ENCODE results near the gene RPL22. TPM values are rescaled to one million over a fixed set of nuclear protein-coding genes. Genes with fewer than 3 reads are reported as not detected.

Gene RPL22
- total RNA-seq, 1 donor from 2014 or later, result 601 TPM

DNA sequence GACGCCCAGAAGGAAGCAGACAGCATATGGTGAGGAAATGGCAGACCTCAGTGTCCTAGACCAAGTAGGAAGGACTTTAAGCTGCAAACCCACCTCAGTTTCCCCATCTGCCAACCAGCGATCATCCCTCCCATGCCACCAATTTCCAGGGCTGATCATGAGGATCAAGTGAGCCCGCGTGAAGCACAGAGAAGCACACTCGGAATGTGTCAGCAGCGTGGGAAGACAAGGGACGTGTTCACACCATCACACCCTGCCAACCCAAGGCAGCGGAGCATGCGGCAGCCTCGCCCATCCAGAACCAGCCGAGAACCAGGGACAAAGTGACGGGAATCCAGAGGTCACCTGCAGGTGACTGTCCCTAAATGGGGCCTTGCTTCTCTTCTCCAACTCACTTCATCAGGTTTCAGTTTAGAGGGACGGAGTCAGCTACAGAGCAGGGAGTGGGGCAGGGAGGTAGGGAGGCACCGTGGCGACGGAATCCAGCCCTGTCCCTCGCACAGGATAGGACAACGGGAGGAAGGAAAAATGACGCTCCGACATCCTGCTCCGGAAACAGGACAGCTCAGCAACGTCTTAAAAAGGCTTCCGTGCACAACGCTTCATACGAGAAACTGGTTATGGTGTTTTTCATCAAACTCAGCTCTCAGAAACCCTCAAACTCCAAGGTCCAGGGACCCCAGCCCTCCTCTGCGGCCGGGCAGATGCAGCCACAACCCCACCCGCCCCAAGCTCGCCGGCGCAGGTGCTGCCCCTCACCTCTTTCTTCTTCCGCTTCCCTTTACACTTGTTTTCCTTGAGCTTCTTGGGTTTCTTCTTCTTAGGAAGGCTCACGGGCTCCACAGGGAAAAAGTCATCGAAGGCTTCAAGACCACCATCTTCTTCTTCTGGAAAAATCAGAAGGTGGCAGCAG lies 31.7 kb downstream of the RPL22 start:
- Mint-ChIP-seq H3K4me3 (ENCODE audit: unreplicated experiment) (no peak overlapping the region), H3K9me3 (ENCODE audit: unreplicated experiment) (no peaks in the 10 kb centered on the region), H3K36me3 (ENCODE audit: low read depth, unreplicated experiment) (no peaks in the 10 kb centered on the region), H3K27ac (ENCODE audit: unreplicated experiment) (no peak overlapping the region), H3K27me3 (ENCODE audit: unreplicated experiment) (peaks cover 14% of the 10 kb centered on the region), H3K4me1 (ENCODE audit: unreplicated experiment) (no peaks in the 10 kb centered on the region)
- TF ChIP-seq, protein P1, sequence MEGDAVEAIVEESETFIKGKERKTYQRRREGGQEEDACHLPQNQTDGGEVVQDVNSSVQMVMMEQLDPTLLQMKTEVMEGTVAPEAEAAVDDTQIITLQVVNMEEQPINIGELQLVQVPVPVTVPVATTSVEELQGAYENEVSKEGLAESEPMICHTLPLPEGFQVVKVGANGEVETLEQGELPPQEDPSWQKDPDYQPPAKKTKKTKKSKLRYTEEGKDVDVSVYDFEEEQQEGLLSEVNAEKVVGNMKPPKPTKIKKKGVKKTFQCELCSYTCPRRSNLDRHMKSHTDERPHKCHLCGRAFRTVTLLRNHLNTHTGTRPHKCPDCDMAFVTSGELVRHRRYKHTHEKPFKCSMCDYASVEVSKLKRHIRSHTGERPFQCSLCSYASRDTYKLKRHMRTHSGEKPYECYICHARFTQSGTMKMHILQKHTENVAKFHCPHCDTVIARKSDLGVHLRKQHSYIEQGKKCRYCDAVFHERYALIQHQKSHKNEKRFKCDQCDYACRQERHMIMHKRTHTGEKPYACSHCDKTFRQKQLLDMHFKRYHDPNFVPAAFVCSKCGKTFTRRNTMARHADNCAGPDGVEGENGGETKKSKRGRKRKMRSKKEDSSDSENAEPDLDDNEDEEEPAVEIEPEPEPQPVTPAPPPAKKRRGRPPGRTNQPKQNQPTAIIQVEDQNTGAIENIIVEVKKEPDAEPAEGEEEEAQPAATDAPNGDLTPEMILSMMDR (IDR thresholded peaks at IDR 0.05; ENCODE audit: unreplicated experiment), result no peak
- no peak for DNase-seq (ENCODE audit: low spot score)

DNA sequence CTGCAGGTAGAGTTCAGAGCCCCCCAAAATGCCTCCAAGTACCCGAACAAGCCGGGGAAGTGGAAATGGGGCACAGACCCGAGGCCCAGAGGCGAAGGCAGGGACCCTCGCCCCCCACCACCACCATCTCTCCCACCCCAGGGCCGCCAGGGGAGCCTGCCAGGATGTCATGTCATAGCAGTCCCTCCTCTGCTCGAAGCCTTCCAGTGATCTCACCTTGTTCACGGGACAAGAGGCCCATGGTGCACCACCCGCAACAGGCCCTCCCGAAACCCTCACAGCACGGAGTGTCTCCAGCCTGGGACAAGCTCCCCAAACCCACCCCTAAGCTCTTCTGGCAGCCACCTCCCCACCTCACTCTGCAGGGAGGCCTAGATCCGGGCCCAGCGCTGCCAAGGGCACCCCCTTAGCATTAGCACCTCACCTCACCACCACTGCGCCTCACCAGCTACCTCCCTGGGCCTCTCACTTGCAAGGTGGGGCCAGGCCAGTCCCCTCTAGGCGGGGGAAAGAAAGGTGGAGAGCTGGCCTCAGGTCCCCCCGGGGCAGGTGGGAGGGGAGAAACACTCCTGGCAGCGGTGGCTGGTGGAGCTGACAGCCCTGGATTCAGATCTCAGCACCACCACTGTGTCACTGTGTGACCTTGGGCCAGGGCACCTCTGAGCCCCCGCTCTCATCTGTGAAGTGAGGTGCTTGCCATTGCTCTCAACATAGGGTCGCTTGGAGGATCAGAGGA lies 32.6 kb downstream of the RPL22 start:
- Mint-ChIP-seq H3K4me1 (ENCODE audit: unreplicated experiment) (no peaks in the 10 kb centered on the region), H3K9me3 (ENCODE audit: unreplicated experiment) (no peaks in the 10 kb centered on the region), H3K27ac (ENCODE audit: unreplicated experiment) (no peak overlapping the region), H3K4me3 (ENCODE audit: unreplicated experiment) (no peak overlapping the region), H3K36me3 (ENCODE audit: low read depth, unreplicated experiment) (no peaks in the 10 kb centered on the region), H3K27me3 (ENCODE audit: unreplicated experiment) (peaks cover 14% of the 10 kb centered on the region)
- TF ChIP-seq, protein P1 (IDR thresholded peaks at IDR 0.05; ENCODE audit: unreplicated experiment), result no peak
- DNase-seq (ENCODE audit: low spot score), result no peak

DNA sequence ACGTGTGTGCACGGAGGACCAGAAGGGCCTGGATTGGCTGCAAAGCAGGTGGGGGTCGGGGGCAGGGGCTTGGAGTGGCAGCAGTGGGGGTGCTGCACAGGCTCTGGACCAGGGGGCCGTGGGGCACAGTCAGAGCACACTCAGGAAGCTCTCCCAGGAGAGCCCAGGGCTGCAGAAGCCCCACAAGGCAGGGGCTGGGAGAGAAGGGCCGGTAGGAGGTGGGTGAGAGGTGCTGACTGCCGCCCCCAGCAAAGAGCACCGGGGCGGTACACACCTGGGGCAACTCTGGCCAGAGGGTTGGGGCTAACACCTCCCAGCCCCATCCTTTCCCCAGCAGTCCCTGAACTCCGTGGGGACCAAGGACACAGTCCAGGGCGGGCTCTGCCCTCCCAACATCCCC lies 33.2 kb downstream of the RPL22 start:
- H3K9me3 Mint-ChIP-seq (ENCODE audit: unreplicated experiment), result no peaks in the 10 kb centered on the region
- no peaks in the 10 kb centered on the region for H3K36me3 Mint-ChIP-seq (ENCODE audit: low read depth, unreplicated experiment)
- no peaks in the 10 kb centered on the region for H3K4me1 Mint-ChIP-seq (ENCODE audit: unreplicated experiment)
- peaks cover 10% of the 10 kb centered on the region for H3K27me3 Mint-ChIP-seq (ENCODE audit: unreplicated experiment)
- TF ChIP-seq, protein P1 (IDR thresholded peaks at IDR 0.05; ENCODE audit: unreplicated experiment), result no peak
- no peak overlapping the region for H3K27ac Mint-ChIP-seq (ENCODE audit: unreplicated experiment)
- no peak overlapping the region for H3K4me3 Mint-ChIP-seq (ENCODE audit: unreplicated experiment)
- DNase-seq (ENCODE audit: low spot score), result no peak

DNA sequence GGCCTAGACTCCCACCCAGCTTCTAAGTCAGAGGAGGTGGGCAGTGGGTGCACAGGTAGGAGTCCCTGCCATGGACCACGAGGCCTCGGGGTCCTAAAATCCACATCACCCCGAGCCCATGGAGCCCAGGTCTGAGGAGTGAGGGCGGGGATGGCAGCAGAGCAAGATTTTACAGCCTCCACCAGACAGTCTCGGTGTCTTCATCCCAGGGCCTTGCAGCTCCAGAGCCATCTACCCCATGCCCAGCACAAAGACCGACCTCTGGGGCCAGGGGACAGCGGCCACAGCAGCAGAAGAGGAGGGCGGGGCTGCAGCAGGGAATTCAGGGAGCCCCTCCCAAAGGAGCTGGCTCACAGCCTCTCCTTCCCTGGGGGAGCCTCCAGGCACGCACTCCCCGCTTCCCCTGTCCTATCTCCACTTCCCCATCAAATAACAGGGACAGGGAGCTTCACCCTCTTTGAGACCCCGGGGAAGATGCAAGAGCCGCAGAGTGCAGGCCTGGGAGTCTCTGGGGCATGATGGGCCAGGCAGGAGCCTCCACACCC lies 33.9 kb downstream of the RPL22 start:
- no peaks in the 10 kb centered on the region for H3K9me3 Mint-ChIP-seq (ENCODE audit: unreplicated experiment)
- TF ChIP-seq, protein P1 (IDR thresholded peaks at IDR 0.05; ENCODE audit: unreplicated experiment), result no peak
- peaks cover 3% of the 10 kb centered on the region for H3K4me1 Mint-ChIP-seq (ENCODE audit: unreplicated experiment)
- no peak overlapping the region for H3K4me3 Mint-ChIP-seq (ENCODE audit: unreplicated experiment)
- H3K27me3 Mint-ChIP-seq (ENCODE audit: unreplicated experiment), result peaks cover 10% of the 10 kb centered on the region
- no peaks in the 10 kb centered on the region for H3K36me3 Mint-ChIP-seq (ENCODE audit: low read depth, unreplicated experiment)
- no peak overlapping the region for H3K27ac Mint-ChIP-seq (ENCODE audit: unreplicated experiment)
- DNase-seq (ENCODE audit: low spot score), result no peak

Data from endothelial cell (in vitro differentiated cells).